DMS114 treated with DMSO at 0.1 percent for 48 hours (cell line): ENCODE results near the gene DPY30.
"Not testable (repeated sequence)": the region's sequence is repeated elsewhere in the genome, so short reads cannot be mapped to it uniquely, and the experiment has no call there.

Experiments used
- DNase-seq: peaks from one replicate; lab custom pipeline; 2025; ENCODE audit not compliant: unreplicated experiment; lab: John Stamatoyannopoulos, UW

The DPY30 gene

DNA sequence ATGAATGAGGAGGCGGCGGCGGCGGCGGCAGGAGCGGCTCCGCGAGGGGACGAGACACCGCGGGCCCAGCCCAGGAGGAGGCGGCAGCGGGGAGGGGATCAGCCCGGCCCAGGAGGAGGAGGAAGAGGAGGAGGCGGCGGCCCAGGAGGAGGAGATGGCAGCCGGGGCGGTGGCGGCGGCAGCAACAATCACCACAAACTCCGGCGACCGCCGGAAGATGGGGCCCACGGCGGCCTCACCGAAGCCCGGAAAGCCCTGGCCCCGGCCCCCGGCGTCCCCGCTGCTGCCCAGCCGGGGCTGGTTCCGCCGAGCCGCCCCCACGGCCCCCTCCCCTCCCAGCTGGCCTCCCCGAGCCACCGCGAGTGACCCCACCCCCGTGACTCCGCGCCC, 29.3 kb downstream of the DPY30 start:
- DNase-seq = not testable (repeated sequence)

DNA sequence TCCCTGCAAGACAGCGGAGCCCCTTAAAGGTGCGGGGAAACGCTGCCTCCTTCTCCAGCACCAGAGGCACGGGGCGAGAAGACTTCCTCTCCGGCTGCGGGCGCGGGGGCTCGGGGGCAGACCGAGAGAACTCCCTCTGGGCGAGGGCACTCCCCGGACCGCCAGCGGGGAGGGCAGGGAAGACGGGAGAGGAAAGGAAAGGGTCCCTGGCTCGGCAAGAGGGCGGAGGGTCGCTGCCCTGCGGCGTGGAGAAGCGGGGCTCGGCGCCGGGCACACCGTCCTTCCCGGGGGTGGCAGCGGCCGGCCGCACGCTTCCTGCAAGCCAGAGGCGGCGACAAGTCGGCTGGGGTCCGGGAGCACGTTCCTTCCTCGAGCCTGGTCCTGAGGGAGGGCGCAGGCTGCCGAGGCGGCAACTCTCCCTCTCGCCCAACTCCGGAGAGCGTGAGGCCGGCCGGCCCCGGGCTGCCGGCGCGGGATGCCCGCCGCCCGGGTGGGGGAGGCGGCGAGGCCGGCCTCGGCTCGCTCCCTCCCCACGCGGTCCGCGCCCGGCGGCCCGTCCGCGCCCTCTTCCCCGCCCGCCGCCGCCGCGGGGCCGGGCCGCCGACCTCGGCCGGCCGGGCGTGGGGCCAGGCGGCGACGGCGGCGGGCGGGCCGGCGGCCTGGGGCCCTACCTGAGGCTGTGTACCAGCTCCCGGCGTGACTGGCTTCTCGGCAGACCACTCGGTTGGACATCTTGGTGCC, 29.9 kb downstream of the DPY30 start:
- DNase-seq = no peak

DNA sequence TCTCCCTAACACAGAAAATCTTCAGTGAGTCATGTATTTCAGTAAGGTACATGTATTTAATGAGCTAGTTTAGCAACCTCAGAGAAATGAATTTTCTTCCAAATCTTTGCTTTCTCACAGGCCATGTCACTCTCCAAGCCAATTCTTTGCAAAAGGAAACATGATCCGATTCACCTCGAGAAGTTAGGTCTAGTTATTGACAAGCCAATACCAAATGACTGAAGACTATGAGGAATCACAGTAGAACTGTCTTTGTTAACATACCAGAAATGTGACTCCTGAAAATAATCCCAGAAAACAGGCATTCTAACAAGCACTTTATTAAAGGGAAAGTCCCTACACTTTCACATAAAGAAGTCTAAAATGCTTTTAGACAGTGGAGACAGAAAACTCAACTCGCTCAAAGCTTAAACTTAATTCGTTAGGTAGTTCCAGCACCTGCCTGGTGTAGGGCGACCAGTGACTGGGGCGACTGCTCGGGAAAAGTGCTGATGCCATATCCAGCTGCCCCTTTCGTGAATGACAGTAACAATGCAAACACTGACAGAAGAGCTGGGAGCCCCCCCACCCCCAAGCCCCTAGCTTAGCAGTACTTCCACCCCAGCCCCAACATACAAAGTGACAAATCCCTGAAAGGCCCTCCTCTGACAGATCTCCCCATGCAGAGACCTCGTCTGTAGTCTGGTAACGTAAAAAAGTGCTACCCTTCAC, 30.6 kb downstream of the DPY30 start:
- DNase-seq = no peak

DNA sequence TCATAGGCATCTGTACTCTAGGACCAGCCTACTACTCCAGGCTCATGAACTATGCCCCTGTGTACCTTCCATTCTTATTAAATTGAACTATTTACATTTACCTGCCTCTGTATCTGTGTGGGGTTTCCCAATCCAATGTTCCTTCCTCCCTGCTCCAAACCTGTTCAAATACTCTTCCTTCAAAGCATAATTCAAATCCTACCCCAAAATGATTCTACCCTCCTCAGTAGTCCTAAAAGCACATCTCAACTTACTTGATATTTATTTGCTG, 32.5 kb downstream of the DPY30 start:
- DNase-seq = no peak

- no peak for DNase-seq
Observed at GRCh38 chr2:32005371-32005976, 34.1 kb downstream of the DPY30 start.

- DNase-seq = no peak
Observed at GRCh38 chr2:32003791-32004190, 35.8 kb downstream of the DPY30 start.

GRCh38 chr2:32002406-32002805, 37.2 kb downstream of the DPY30 start:
- no peak for DNase-seq

DNA sequence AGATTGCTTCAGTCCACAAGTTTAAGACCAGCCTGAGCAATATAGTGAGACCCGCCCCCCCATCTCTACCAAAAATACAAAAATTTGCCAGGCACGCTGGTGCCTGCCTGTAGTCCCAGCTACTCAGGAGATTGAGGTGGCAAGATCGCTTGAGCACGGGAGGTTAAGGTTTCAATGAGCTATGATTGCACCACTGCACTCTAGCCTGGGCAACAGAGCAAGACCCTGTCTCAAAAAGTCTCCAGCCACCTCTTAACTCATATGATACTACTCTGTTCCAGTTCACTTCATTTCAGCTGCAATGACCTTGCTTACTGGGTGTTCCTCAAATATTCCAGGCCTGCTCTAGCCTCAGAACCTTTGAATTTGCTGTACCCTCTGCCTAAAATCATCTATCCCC, 40.2 kb downstream of the DPY30 start:
- DNase-seq = no peak

DNA sequence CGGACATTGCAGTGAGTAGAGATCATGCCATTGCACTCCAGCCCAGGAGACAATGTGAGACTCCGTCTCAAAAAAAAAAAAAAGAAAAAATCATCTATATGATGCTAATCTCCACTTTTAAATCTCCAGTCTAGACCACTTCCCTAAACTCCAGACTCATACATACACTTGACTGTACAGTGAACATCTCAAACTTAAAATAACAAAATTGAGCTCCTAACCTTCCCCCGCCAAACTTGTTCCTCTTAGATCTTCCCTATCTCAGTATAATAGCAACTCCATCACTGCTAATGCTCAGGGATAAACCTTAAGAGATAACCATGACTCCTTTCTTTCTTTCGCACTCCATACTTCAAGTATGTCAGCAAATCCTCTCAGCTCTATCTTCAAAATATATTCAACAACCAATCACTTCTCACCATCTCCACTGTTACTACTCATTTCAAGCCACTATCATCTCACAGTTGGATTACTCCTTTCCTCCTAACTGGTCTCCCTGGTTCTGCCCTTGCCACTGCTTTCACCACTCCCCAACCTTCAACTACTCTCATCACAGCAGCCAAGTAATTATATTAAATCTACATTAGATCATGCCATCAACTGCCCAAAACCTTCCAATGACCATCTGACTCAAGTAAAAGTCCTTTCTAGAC, 40.7 kb downstream of the DPY30 start:
- no peak for DNase-seq

- no peak for DNase-seq
Observed at GRCh38 chr2:31997653-31998052, 42.0 kb downstream of the DPY30 start.

DNA sequence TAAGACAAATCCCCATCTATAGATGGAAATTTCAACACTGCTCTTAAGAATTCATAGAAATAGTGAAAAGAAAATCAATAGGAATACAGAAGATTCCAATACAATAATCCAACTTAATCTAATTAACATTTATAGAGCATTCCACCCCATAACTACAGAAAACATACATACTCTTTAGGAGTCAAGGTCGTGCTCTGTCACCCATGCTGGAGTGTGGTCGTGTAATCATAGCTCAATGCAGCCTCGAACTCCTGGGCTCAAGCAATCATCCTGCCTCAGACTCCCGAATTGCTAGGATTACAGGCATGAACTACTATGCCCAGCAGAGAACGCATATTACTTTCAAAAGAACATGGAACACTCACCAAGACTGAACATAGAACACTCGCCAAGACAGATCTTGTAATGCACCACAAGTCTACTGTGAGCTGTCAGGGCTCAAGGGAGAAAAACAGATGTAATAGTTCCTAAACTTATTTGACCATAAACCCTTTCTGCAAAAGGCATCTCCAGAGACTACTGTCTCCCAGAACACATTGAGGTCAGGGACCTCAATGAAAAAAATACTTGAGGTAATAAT, 42.9 kb downstream of the DPY30 start:
- DNase-seq = no peak

DNA sequence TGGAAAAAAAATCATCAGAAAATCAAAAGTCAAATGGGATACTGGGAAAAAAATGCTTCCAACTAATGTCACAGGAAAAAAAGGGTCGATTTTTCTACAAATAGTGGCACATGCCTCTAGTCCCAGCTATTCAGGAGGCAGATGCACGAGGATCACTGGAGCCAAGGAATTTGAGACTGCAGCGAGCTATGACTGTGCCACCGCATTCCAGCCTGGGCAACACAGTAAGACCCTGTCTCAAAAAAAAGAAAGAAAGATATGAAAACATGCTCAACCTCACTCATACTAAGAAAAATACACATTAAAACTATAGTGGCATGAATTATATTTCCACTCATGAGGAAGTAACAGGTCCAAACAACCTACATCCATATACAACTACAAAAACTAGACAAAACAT, 46.7 kb downstream of the DPY30 start:
- DNase-seq = no peak

DNA sequence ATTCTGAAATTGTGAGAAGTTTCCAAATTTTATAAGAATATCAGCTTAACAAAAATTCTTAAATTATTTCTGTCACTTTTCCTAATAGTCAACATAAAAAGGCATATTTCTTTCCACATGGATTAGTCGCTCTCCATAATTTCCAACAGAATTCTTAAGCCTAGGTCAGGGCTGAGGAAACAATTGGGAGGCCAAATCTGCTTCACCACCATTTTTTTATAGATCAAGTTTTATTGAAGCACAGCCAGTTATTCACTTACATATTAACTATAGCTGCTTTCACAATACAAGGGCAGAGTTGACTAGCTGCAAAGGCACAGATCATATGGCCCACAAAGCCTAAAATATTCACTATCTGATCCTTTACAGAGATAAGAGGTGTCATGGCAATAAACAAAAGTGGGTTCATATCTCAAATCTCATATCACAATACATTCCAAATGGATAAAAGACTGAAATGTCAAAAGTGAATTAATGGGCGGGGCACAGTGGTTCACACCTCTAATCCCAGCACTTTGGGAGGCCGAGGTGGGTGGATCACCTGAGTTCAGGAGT, 47.5 kb downstream of the DPY30 start:
- no peak for DNase-seq

DNA sequence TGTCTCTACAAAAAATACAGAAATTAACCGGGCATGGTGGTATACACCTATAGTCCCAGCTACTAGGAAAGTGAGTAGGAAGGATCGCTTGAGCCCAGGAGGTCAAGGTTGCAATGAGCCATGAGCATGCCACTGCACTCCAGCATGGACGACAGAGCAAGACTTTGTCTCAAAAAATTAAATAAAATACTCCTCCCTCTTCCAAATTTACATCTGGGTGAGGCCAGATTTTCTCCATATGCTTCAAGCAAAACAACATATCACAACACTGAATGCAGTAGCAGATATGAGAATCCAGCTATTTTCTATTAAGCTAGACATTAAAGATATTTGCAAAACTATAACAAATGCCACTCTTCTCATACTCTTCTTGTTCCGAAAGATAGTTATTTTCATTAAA, 49.7 kb downstream of the DPY30 start:
- no peak for DNase-seq

DNA sequence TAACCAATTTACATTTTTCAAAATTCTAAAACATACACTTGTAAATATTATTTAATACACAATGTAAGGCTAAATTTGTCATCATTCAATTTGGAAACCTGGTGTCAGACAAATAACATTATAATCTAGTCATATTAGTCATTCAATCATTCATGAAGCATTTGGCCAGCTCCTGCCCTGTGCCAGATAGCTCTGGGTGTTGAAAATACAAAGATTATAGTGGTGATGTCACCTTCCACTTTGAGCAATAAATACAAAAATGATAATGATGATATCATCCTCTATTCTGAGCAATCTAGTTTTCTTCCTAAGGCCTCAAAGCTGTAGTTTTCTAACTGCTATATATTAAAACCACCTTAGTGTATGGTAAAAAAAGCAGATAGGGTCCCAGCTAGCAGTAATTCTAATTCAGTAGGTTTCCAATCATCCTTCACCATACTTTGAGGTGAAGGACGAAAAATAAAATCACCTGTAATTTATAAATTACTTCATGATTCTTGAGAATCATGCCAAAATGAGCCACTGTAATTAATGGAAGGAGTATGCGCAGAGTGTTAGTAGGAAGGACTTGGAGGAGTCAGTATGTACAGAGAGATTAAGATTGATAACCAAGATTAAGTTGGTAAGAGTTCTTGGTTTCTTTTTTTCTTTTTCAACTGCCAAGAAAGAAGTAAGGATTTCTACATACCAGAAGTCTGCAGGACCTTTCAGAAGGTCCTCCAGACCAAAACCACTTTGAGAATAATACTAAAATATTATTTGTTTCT, 52.0 kb downstream of the DPY30 start:
- DNase-seq = no peak

DNA sequence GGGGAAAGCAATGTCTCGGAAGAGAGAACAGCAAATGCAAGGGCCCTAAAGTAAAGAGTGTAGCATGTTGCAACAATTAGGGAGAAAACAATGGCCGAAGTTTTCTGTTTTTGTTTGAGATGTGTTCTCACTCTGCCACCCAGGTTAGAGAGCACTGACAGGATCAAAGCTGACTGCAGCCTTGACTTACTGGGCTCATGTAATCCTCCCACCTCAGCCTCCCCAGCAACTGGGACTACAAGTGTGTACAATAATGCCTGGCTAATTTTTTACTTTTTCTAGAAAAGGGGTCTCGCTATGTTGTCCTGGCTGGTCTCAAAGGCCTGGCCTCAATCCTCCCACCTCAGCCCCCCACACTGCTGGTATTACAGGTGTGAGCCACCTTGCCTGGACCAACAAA, 52.7 kb downstream of the DPY30 start:
- no peak for DNase-seq

DNA sequence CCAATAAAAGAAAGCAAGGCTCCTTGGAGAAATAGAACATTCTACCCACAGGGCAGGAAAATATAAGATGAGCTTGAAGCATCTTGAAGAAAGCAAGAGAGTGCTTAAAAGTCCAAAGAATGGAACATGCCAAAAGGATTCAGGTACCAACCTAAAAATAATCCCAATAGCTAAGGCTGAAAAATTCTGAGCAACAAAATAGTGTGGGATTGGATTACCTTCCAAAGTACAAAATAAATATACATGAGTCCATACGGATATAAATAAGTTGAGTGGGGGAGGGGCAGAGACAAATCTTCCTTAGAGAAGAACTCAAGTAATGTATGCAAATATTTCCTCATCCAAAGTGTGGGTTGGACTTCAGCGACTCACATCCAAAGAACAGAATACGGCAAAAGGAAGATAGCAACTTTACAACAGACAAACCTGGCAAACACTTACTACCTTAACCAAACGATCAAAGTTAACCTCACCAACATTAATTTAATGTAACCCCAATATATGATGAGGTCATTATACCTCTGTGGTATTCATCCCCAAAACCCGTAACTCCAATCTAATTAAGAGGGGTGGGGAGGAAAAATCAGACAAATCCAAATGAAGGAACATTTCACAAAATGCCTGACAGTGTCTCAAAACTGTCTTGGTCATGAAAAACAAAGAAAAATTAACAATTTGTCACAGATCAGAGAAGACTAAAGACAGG, 55.7 kb downstream of the DPY30 start:
- no peak for DNase-seq

GRCh38 chr2:31980674-31981356, 58.8 kb downstream of the DPY30 start:
- DNase-seq = peak; percentile 80

- no peak for DNase-seq
Observed at GRCh38 chr2:31979956-31980355, 59.6 kb downstream of the DPY30 start.

DNA sequence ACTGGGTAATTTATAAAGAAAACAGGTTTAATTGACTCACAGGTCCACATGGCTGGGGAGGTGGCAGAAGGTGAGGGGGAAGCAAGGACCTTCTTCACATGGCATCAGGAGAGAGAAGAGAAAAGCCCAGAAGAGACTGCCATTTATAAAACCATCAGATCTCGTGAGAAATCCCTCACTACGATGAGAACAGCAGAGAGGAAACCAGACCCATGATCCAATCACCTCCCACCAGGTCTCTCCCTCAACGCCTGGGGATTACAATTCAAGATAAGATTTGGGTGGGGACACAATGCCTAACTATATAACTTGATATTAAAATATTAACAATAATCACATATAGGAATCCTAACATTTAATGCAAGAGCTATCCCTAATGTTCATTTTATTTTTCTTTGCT, 60.6 kb downstream of the DPY30 start:
- DNase-seq = no peak
